Duodenal mucosa (tissue), 2 donors: ENCODE results near the gene ZEB1.

ENCODE experiments used
- H3K27ac ChIP-seq: one replicate; pipeline ENCODE4 v1.7.0; 2013; ENCODE audit warnings: low read depth, low read length
- H3K27me3 ChIP-seq, 2 donors: one replicate each; pipeline ENCODE4 v1.7.0; 2013; ENCODE audit warnings: low read length in 2 of 2, control low read depth in 1 of 2; ENCODE audit not compliant: insufficient read depth in 2 of 2, control insufficient read depth in 1 of 2
- H3K36me3 ChIP-seq, 2 donors: one replicate each; pipeline ENCODE4 v1.7.0; 2013; ENCODE audit warnings: low read length in 2 of 2, control low read depth in 1 of 2; ENCODE audit not compliant: insufficient read depth in 2 of 2, control insufficient read depth in 1 of 2
- H3K4me1 ChIP-seq, 2 donors: one replicate each; pipeline ENCODE4 v1.7.0; 2013; ENCODE audit warnings: low read length in 2 of 2, control low read depth in 1 of 2; ENCODE audit not compliant: insufficient read depth in 2 of 2, control insufficient read depth in 1 of 2
- H3K4me3 ChIP-seq, 2 donors: one replicate each; pipeline ENCODE4 v1.7.0; 2013; ENCODE audit warnings: low read length in 2 of 2, low read depth in 1 of 2
- H3K9ac ChIP-seq, 2 donors: one replicate each; pipeline ENCODE4 v1.7.0; 2013; ENCODE audit warnings: low read length in 2 of 2, low read depth in 1 of 2
- H3K9me3 ChIP-seq, 2 donors: one replicate each; pipeline ENCODE4 v1.7.0; 2013; ENCODE audit warnings: low read length in 2 of 2, control low read depth in 1 of 2; ENCODE audit not compliant: control insufficient read depth in 1 of 2

The ZEB1 gene

GRCh38 chr10:31437959-31438358 is 118.9 kb downstream of the ZEB1 start:
- Histone ChIP-seq H3K9me3 (no peaks in the 10 kb centered on the region), H3K36me3 (no peaks in the 10 kb centered on the region), H3K27me3 (no peaks in the 10 kb centered on the region), H3K27ac (no peak overlapping the region), H3K4me1 (no peaks in the 10 kb centered on the region), H3K9ac (no peak overlapping the region), H3K4me3 (no peak overlapping the region)

- H3K36me3 ChIP-seq: no peaks in the 10 kb centered on the region
- H3K4me3 ChIP-seq: no peak overlapping the region
- H3K9ac ChIP-seq: no peak overlapping the region
- H3K27ac ChIP-seq: no peak overlapping the region
- H3K4me1 ChIP-seq: no peaks in the 10 kb centered on the region
- no peaks in the 10 kb centered on the region for H3K27me3 ChIP-seq
- no peaks in the 10 kb centered on the region for H3K9me3 ChIP-seq
Observed at GRCh38 chr10:31451766-31452165, 132.8 kb downstream of the ZEB1 start.

- H3K9ac ChIP-seq: no peak overlapping the region
- H3K4me1 ChIP-seq: no peaks in the 10 kb centered on the region
- no peaks in the 10 kb centered on the region for H3K36me3 ChIP-seq
- H3K27ac ChIP-seq: no peak overlapping the region
- no peaks in the 10 kb centered on the region for H3K9me3 ChIP-seq
- H3K4me3 ChIP-seq: no peak overlapping the region
- no peaks in the 10 kb centered on the region for H3K27me3 ChIP-seq
Observed at GRCh38 chr10:31456468-31456867, 137.5 kb downstream of the ZEB1 start.

- H3K36me3 ChIP-seq: peaks cover 0 to 5% of the 10 kb centered on the region in 2 donors
- H3K9me3 ChIP-seq: peaks cover 0 to 1% of the 10 kb centered on the region in 2 donors
- H3K9ac ChIP-seq: no peak overlapping the region
- no peaks in the 10 kb centered on the region for H3K27me3 ChIP-seq
- H3K27ac ChIP-seq: no peak overlapping the region
- H3K4me3 ChIP-seq: no peak overlapping the region
- H3K4me1 ChIP-seq: no peaks in the 10 kb centered on the region
Observed at GRCh38 chr10:31457858-31458257, 138.8 kb downstream of the ZEB1 start.

GRCh38 chr10:31458974-31459373 is 140.0 kb downstream of the ZEB1 start:
- peaks cover 6 to 8% of the 10 kb centered on the region in 2 donors for H3K9me3 ChIP-seq
- peaks cover 4 to 11% of the 10 kb centered on the region in 2 donors for H3K36me3 ChIP-seq
- no peaks in the 10 kb centered on the region for H3K4me1 ChIP-seq
- H3K9ac ChIP-seq: no peak overlapping the region
- no peaks in the 10 kb centered on the region for H3K27me3 ChIP-seq
- H3K4me3 ChIP-seq: no peak overlapping the region
- no peak overlapping the region for H3K27ac ChIP-seq

- H3K4me3 ChIP-seq: no peak overlapping the region
- H3K27me3 ChIP-seq: no peaks in the 10 kb centered on the region
- no peak overlapping the region for H3K27ac ChIP-seq
- peaks cover 11 to 13% of the 10 kb centered on the region in 2 donors for H3K9me3 ChIP-seq
- no peaks in the 10 kb centered on the region for H3K4me1 ChIP-seq
- no peak overlapping the region for H3K9ac ChIP-seq
- H3K36me3 ChIP-seq: peaks cover 4 to 11% of the 10 kb centered on the region in 2 donors
Observed at GRCh38 chr10:31460242-31460641, 141.2 kb downstream of the ZEB1 start.

- H3K4me3 ChIP-seq: no peak overlapping the region
- no peaks in the 10 kb centered on the region for H3K4me1 ChIP-seq
- H3K9ac ChIP-seq: no peak overlapping the region
- H3K27ac ChIP-seq: no peak overlapping the region
- H3K36me3 ChIP-seq: peaks cover 4 to 11% of the 10 kb centered on the region in 2 donors
- peaks cover 12 to 13% of the 10 kb centered on the region in 2 donors for H3K9me3 ChIP-seq
- no peaks in the 10 kb centered on the region for H3K27me3 ChIP-seq
Observed at GRCh38 chr10:31464552-31464951, 145.5 kb downstream of the ZEB1 start.

- Histone ChIP-seq H3K9ac (no peak overlapping the region), H3K4me1 (no peaks in the 10 kb centered on the region), H3K9me3 (peaks cover 12 to 13% of the 10 kb centered on the region in 2 donors), H3K36me3 (peaks cover 4 to 11% of the 10 kb centered on the region in 2 donors), H3K4me3 (no peak overlapping the region), H3K27me3 (no peaks in the 10 kb centered on the region), H3K27ac (no peak overlapping the region)
Observed at GRCh38 chr10:31466313-31466712, 147.3 kb downstream of the ZEB1 start.

- no peaks in the 10 kb centered on the region for H3K27me3 ChIP-seq
- peaks cover 4 to 6% of the 10 kb centered on the region in 2 donors for H3K36me3 ChIP-seq
- H3K4me1 ChIP-seq: no peaks in the 10 kb centered on the region
- H3K9ac ChIP-seq: no peak overlapping the region
- H3K27ac ChIP-seq: no peak overlapping the region
- no peak overlapping the region for H3K4me3 ChIP-seq
- H3K9me3 ChIP-seq: peaks cover 11 to 12% of the 10 kb centered on the region in 2 donors
Observed at GRCh38 chr10:31467791-31468535, 148.9 kb downstream of the ZEB1 start.

- H3K27ac ChIP-seq: no peak overlapping the region
- H3K4me1 ChIP-seq: no peaks in the 10 kb centered on the region
- no peaks in the 10 kb centered on the region for H3K27me3 ChIP-seq
- peaks cover 5 to 8% of the 10 kb centered on the region in 2 donors for H3K9me3 ChIP-seq
- H3K9ac ChIP-seq: no peak overlapping the region
- H3K4me3 ChIP-seq: no peak overlapping the region
- peaks cover under 1 to 4% of the 10 kb centered on the region in 2 donors for H3K36me3 ChIP-seq
Observed at GRCh38 chr10:31468536-31468859, 149.5 kb downstream of the ZEB1 start.
